GM21381 (cell line): Measurements from ENCODE around the gene S100A11.
"Not testable (repeated sequence)": the region's sequence is repeated elsewhere in the genome, so short reads cannot be mapped to it uniquely, and the experiment has no call there.

ENCODE experiments used
- ATAC-seq: cut with Tn5 transposase; IDR thresholded peaks from one replicate; pipeline ENCODE4 v1.9.1; 2021; ENCODE audit warnings: mild to moderate bottlenecking, moderate library complexity; ENCODE audit not compliant: unreplicated experiment

S100A11 gene

GRCh38 chr1:152036267-152037216, at the start of gene S100A11:
Gene S100A11, minus strand, starts transcription at chr1:152037004. Its CDS starts 89 bp downstream, at chr1:152036915.
- peak; percentile 55 for ATAC-seq

DNA sequence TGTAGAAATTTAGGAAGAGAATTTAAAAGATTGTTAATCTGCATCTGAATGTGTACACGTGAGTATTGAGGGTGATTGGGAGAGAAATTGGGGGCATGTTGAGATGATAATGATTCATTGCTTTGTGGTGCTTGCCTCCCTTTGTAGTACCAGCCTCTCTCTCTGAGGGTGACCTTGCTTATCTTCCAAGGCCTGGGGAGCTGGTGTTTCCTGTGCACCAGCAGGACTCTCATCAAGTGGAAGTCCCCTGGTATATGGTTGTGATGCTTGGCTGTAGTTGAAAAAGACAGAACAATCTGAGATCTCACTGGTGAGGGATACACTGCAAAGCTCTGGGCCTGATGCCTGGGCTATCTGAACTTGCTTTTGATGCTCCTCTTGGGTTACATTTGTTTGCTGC, 48.0 kb upstream of the S100A11 start:
- ATAC-seq, result no peak

DNA sequence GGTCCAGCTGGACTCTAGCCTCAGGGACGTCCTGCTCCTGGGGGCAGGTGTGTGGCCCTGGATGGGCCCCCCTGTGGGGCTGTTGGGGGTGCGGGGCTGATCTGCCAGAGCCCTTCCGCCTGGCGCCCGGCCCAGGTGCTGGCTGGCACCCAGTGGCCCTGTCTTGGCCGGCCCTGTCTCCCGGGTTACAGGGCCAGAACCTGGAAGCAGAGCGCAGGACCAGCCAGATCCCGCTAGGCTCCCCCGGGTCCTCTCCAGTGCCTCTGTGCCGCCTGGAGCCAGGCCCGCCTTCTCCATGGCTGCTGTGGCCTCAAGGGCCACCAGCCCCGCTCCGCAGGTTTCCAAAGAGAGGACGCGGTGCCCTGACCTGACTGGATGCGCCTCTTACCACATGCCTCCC, 44.2 kb upstream of the S100A11 start:
- ATAC-seq, result not testable (repeated sequence)

- not testable (repeated sequence) for ATAC-seq
These were observed 43.7 kb upstream of the S100A11 start for GRCh38 chr1:152080494-152080893.

GRCh38 chr1:152078831-152079441, 42.1 kb upstream of the S100A11 start:
- no peak for ATAC-seq

DNA sequence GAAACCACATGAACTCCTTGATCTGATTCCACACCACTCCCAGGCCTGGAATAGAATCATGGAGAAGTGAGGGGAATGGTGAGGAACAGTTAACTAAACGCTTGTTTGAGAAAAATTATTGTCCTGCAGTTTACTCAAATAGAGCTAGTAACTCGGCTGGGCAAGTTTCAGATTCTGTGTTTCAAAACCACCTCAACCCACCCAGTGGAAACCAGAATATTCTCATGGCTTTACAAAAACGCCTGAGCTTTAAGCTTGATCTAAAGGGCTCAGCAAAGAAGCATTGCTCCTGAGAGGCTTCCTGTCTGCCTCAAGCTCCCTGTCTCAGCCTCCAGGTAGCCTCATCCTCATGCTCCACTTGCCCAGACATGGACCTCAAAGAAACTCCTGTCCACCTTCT, 35.5 kb upstream of the S100A11 start:
- no peak for ATAC-seq

DNA sequence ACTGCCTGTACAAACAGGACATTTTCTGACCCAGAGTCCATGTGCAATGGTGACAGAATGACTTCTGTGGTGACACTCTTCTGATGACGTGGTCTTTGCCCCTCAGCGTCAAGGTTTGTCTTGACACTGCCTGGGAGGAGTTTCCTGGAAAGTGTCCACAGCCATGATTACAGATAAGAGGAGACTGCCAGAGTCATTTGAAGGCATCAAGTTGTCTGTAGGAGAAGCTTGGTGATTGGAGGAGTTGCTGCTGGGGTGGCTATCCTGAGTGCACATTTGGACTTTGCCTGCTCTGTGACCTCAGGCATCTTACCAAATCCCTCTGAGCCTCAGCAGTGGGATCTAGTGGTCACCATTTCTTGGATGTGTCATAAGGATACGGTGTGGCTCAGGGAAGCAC, 34.3 kb upstream of the S100A11 start:
- ATAC-seq, result no peak

- no peak for ATAC-seq
These were observed 31.1 kb upstream of the S100A11 start for GRCh38 chr1:152067929-152068328.

DNA sequence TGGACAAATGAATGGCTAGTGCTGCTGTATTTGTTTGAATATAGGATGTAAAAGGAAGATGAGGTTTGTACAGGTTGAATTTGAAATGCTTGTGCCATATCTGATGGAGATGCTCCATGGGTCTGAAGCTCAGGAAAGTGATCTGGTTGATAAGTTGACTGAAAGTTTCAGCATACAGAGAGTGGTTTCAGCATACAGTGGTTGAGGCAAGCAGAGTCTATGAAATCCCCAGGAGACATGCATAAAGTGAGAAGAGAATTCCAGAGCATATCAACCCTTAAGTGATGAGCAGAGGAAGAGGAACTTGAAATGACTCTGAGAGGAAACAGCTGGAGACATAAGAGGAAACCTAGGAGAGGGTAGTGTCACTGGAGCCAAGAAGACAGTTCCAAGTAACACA, 30.3 kb upstream of the S100A11 start:
- no peak for ATAC-seq

GRCh38 chr1:152061952-152062351, 25.1 kb upstream of the S100A11 start:
- ATAC-seq, result no peak

GRCh38 chr1:152053375-152053774, 16.6 kb upstream of the S100A11 start:
- no peak for ATAC-seq

- no peak for ATAC-seq
These were observed 15.8 kb upstream of the S100A11 start for GRCh38 chr1:152052606-152053005.

DNA sequence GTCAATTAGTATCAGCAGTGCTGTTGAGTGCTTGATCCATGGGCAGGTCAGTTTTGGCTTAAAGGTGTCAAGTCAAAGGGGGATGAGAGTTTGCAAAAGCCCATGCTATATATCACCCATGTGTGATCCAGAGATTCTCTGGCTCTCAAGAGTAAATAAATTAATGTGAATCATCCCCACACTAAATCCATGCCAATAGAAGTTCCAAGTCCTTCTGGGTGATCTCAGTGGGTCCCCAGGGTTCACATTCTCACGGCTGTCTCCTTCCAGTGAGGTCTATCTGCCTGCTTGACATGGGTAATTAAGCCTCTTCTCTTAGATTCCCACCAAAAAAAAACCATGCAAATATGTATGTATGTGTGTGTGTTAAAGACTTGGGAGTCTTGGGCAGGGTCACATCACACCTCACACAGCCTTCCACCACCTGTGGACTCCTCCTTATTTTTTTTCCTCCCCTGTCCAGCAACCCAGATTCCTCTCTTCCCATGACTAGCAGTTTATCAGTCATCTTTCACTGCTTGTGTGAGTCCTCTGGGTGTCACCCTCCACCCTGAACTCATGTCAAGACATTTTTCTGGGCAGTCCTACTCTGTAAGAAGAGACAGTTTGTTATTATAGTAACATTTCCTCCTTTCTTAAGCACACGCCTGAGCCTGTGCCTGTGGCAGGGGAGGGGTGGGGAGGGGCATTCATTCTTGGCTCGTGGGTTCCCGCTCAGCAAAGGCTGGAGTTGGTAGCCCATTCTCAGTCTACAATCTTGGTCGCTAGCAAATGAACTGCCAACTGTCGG, 14.3 kb upstream of the S100A11 start:
- no peak for ATAC-seq

GRCh38 chr1:152049291-152050083, 12.7 kb upstream of the S100A11 start:
- no peak for ATAC-seq

DNA sequence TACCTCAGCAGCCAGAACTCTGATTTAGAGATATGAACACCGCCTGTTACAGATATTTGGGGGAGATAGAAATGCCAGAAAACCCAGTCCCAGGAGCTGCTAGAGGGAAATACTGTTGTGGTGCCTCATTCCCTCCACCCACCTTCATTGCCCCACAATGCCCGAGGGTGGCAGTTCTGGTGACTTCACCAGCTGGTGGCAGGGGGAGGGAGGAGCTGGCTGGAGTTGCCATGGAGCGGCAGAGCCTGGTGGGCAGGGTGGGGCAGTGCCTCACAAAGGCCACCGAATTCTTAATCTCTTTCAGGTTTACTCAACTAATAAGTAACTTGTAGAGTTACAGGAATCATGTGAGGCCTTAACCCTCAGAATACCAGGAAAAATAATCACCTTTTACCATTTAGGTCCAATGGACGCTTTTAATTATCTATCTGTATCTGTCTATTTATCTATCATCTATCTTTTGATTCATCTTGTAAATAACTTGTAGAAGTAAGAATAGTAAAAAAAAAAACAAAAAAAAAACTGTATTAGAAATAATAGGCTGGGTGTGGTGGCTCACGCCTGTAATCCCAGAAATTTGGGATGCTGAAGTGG, 11.7 kb upstream of the S100A11 start:
- peak; percentile 6 for ATAC-seq

GRCh38 chr1:152047730-152048415, 11.1 kb upstream of the S100A11 start:
- ATAC-seq, result peak; percentile 96

- ATAC-seq, result no peak
These were observed 10.6 kb upstream of the S100A11 start for GRCh38 chr1:152047413-152047729.

- no peak for ATAC-seq
These were observed 7.6 kb upstream of the S100A11 start for GRCh38 chr1:152044386-152044785.

DNA sequence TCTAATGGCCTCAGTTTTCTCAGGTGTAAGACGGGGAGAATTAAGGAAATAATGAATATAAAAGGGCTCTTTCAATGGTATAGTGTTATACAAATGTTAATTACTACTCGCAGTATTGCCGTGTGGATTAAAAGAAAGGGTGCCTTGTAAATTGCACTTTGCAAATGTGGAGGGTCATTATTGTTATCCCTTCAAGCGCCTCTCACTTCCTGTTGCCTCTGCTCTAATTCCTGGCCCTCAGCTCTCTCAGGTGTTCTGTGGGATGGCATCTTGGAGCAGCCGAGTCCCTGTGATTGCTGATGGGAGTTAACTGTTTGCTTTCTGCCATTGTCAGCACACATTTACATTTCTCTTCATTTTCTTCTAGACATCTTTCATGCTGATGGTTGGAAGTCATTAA, 7.1 kb upstream of the S100A11 start:
- no peak for ATAC-seq

DNA sequence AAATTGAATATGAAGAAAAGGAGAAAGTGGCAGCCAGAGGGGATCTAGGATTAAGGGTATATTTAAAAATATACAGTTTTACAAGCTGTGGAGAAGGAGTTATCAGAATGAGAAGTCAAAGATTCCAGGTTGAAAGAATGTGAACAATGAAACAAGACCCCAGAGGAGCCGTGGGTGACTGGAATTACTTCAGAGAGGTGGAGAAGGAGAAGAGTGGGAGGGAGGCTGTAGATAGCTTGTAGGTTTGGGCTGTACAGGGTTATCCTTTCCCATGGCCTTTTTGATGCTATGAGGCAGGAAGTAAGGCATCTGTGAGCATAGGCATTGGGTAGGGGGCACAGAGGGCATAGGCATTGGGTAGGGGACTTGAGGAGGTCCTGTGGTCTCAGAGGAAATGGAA, 5.2 kb upstream of the S100A11 start:
- ATAC-seq, result no peak
